Smooth muscle cell (in vitro differentiated cells): ENCODE results near the gene PSME4. TPM values are rescaled to one million over a fixed set of nuclear protein-coding genes. Genes with fewer than 3 reads are reported as not detected.

Experiments
- DNase-seq: peaks from one replicate; lab custom pipeline; 2025; ENCODE audit not compliant: unreplicated experiment; lab: John Stamatoyannopoulos, UW
- H2AFZ ChIP-seq: fragments of 200-600 bp; sonication (generic); 2 replicates; pipeline ENCODE4 v1.6.0; 2016; ENCODE audit warnings: antibody characterized with exemption, low read depth, mild to moderate bottlenecking
- H3F3A ChIP-seq: fragments of 200-600 bp; sonication (generic); 2 replicates; pipeline ENCODE4 v1.6.0; 2017; ENCODE audit warnings: antibody characterized with exemption, low read depth
- H3K27ac ChIP-seq: fragments of 200-600 bp; sonication (generic); 2 replicates; pipeline ENCODE4 v1.5.1; 2016; ENCODE audit warnings: low read depth, mild to moderate bottlenecking
- H3K27me3 ChIP-seq: fragments of 200-600 bp; sonication (generic); 2 replicates; pipeline ENCODE4 v1.6.1; 2016; ENCODE audit warnings: low read depth, mild to moderate bottlenecking
- H3K36me3 ChIP-seq: fragments of 200-600 bp; sonication (generic); 2 replicates; pipeline ENCODE4 v1.5.1; 2016; ENCODE audit warnings: low read depth
- H3K4me1 ChIP-seq: fragments of 200-600 bp; sonication (generic); 2 replicates; pipeline ENCODE4 v1.5.1; 2016; ENCODE audit warnings: low read depth
- H3K4me2 ChIP-seq: fragments of 200-600 bp; sonication (generic); 2 replicates; pipeline ENCODE4 v1.6.0; 2016; ENCODE audit warnings: mild to moderate bottlenecking
- H3K4me3 ChIP-seq: fragments of 200-600 bp; sonication (generic); 2 replicates; pipeline ENCODE4 v1.5.1; 2016; ENCODE audit warnings: mild to moderate bottlenecking
- H3K79me2 ChIP-seq: fragments of 200-600 bp; sonication (generic); 2 replicates; pipeline ENCODE4 v1.6.0; 2016; ENCODE audit warnings: low read depth, mild to moderate bottlenecking
- H3K9ac ChIP-seq: fragments of 200-600 bp; sonication (generic); 2 replicates; pipeline ENCODE4 v1.6.0; 2016; ENCODE audit warnings: low read depth
- H3K9me3 ChIP-seq: fragments of 200-600 bp; sonication (generic); replicated peaks from 2 replicates; pipeline ENCODE4 v1.5.1; 2016; ENCODE audit warnings: low read depth
- H4K20me1 ChIP-seq: fragments of 200-600 bp; sonication (generic); 2 replicates; pipeline ENCODE4 v1.6.0; 2016; ENCODE audit warnings: low read depth
- CTCF ChIP-seq: fragments of 200-600 bp; sonication (generic); IDR thresholded peaks from 2 replicates; pipeline ENCODE4 v1.5.1; 2017; ENCODE audit warnings: borderline replicate concordance, mild to moderate bottlenecking, antibody characterized with exemption; ENCODE audit not compliant: insufficient read depth, poor library complexity, severe bottlenecking
- WGBS: methylation state at CpG from one replicate; pipeline ENCODE4 v1.1.7; 2016; ENCODE audit warnings: low lambda C conversion rate; 5-methylcytosine and 5-hydroxymethylcytosine counted together
- polyA plus RNA-seq: library from polyadenylated mRNA; unstranded; fragments of >200 nt; fragmentation: Nextera tagmentation; extraction: Ambion mirVana; gene quantifications from 2 replicates; pipeline ENCODE4 v1.2.1, GENCODE V29; 2016
- total RNA-seq: library from RNA; depleted of rRNA; stranded (reverse); fragments of >200 nt; gene quantifications from 2 replicates; pipeline ENCODE4 v1.2.3, GENCODE V29; 2014

PSME4 gene
- total RNA-seq (65.2 and 81.6 TPM in 2 replicates), polyA plus RNA-seq (11.3 and 15.7 TPM in 2 replicates)

GRCh38 chr2:53970724-53971602 lies at the start of gene PSME4:
Gene PSME4 (minus strand): TSS chr2:53970993. CDS start chr2:53970784, 209 bp downstream.
- peak; percentile 83 for DNase-seq
- peak within 1 kb of the TSS; percentile 95 for H3K27ac ChIP-seq
- H3K4me3 ChIP-seq, result peak within 1 kb of the TSS; percentile 81
- H4K20me1 ChIP-seq, result peaks cover 46% of the 10 kb centered on the region
- peaks cover 2% of the 10 kb centered on the region for H3K36me3 ChIP-seq
- TF ChIP-seq CTCF, result no peak
- no peaks in the 10 kb centered on the region for H3K9me3 ChIP-seq
- H3K4me1 ChIP-seq, result peaks cover 12% of the 10 kb centered on the region
- H3K9ac ChIP-seq, result peak within 1 kb of the TSS; percentile 91
- H3K27me3 ChIP-seq, result no peaks in the 10 kb centered on the region
- no peaks in the 10 kb centered on the region for H3F3A ChIP-seq
- WGBS, result under 1% methylated on average over 53 of the region's 81 CpGs
- H3K79me2 ChIP-seq, result peaks cover 46% of the 10 kb centered on the region
- H2AFZ ChIP-seq, result peak within 1 kb of the TSS; percentile 62
- H3K4me2 ChIP-seq, result peak within 1 kb of the TSS; percentile 87

GRCh38 chr2:54015798-54016699 lies 45.3 kb upstream of the PSME4 start:
- no peaks in the 10 kb centered on the region for H3K79me2 ChIP-seq
- no peak for TF ChIP-seq CTCF
- H3F3A ChIP-seq, result no peaks in the 10 kb centered on the region
- WGBS, result 36% methylated on average over 1 of the region's 1 CpG
- no peaks in the 10 kb centered on the region for H3K36me3 ChIP-seq
- no peaks in the 10 kb centered on the region for H3K27me3 ChIP-seq
- no peaks in the 10 kb centered on the region for H3K9me3 ChIP-seq
- H3K9ac ChIP-seq, result no peak overlapping the region
- no peaks in the 10 kb centered on the region for H3K4me1 ChIP-seq
- H3K27ac ChIP-seq, result peak overlapping the region; percentile 79
- peak overlapping the region; percentile 65 for H3K4me2 ChIP-seq
- DNase-seq, result no peak
- no peak overlapping the region for H2AFZ ChIP-seq
- no peaks in the 10 kb centered on the region for H4K20me1 ChIP-seq
- no peak overlapping the region for H3K4me3 ChIP-seq

DNA sequence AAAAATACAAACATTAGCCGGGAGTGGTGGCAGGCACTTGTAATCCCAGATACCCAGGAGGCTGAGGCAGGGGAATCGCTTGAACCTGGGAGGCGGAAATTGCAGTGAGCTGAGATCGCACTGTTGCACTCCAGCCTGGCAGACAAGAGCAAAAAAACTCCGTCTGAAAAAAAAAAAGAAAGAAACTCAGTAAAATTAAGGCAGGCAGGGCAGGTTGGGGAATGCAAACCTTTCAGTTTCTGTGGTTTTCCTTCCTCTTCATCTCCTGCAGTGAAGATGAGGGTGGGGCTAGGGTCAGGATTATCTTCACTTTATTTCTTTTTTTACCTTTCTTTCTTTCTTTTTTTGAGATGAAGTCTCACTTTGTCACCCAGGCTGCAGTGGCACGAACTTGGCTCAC lies 43.2 kb upstream of the PSME4 start:
- Histone ChIP-seq H2AFZ (no peak overlapping the region), H3K4me2 (no peak overlapping the region), H3K9me3 (no peaks in the 10 kb centered on the region), H3K36me3 (no peaks in the 10 kb centered on the region), H3K27ac (no peak overlapping the region), H3K27me3 (no peaks in the 10 kb centered on the region), H3K4me1 (no peaks in the 10 kb centered on the region), H3K9ac (no peak overlapping the region), H3K79me2 (no peaks in the 10 kb centered on the region), H3F3A (no peaks in the 10 kb centered on the region), H3K4me3 (no peak overlapping the region), H4K20me1 (no peaks in the 10 kb centered on the region)
- TF ChIP-seq CTCF, result no peak
- no peak for DNase-seq
- 89% methylated on average over 6 of the region's 6 CpGs for WGBS
